SK-N-MC (cell line): Measurements from ENCODE around the gene IL11RA.

ENCODE experiments used
- EZH2 ChIP-seq: fragments of 200-600 bp; sonication (generic); IDR thresholded peaks from one replicate; pipeline ENCODE4 v1.6.1; 2017; ENCODE audit warnings: antibody characterized with exemption
- FOXP2 ChIP-seq: optimal IDR thresholded peaks from 2 replicates; pipeline ENCODE3; 2011; ENCODE audit warnings: mild to moderate bottlenecking, moderate library complexity; ENCODE audit not compliant: insufficient read depth; ENCODE audit errors: extremely low read length, control extremely low read depth
- POLR2AphosphoS5 ChIP-seq: IDR thresholded peaks from 2 replicates; pipeline ENCODE4 v1.6.1; 2012; ENCODE audit warnings: mild to moderate bottlenecking, low read depth, low read length, borderline replicate concordance

DNA sequence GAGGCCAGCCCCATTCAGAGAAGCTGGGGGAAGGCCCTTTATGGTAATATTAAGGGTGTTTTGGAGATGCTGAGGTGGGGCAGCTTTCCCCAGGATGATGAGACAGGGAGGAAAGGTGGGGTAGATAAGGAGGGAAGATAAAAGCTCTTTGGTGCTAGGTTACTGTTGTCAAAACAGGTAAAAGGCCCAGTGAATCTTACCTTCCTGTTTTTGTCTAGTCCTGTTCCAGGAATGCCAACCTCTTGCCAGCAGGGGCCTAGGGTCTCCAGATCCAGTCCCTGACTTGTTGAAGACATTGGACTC is 11.3 kb downstream of the IL11RA start:
- TF ChIP-seq EZH2 = no peak
- no peak for TF ChIP-seq FOXP2
- no peak for TF ChIP-seq POLR2AphosphoS5
